PFSK-1 (cell line): ENCODE results near the gene RTN4RL2. TPM values are rescaled to one million over a fixed set of nuclear protein-coding genes. Genes with fewer than 3 reads are reported as not detected.

Experiments
- FOXP2 ChIP-seq: optimal IDR thresholded peaks from 2 replicates; pipeline ENCODE3; 2011; ENCODE audit warnings: borderline replicate concordance, control low read depth, inconsistent platforms; ENCODE audit not compliant: insufficient read depth; ENCODE audit errors: extremely low read length, extremely low read depth
- POLR2AphosphoS5 ChIP-seq: IDR thresholded peaks from 2 replicates; pipeline ENCODE4 v1.6.1; 2012; ENCODE audit warnings: low read depth, mild to moderate bottlenecking, control low read depth, low read length, moderate library complexity
- REST ChIP-seq, 2 experiments: IDR thresholded peaks; 2 replicates each; pipeline versions ENCODE4 v1.6.1 to v1.8.0; 2011 to 2012; ENCODE audit warnings: low read depth in 2 of 2, low read length in 2 of 2, control low read depth in 1 of 2, inconsistent platforms in 1 of 2, mild to moderate bottlenecking in 1 of 2, moderate library complexity in 1 of 2; ENCODE audit not compliant: insufficient read depth in 1 of 2
- SIN3A ChIP-seq: IDR thresholded peaks from 2 replicates; pipeline ENCODE4 v1.6.1; 2012; ENCODE audit warnings: mild to moderate bottlenecking, low read length, moderate library complexity, borderline replicate concordance; ENCODE audit not compliant: insufficient read depth
- TAF1 ChIP-seq: IDR thresholded peaks from 2 replicates; pipeline ENCODE4 v1.6.1; 2012; ENCODE audit warnings: low read length, control low read depth, borderline replicate concordance; ENCODE audit not compliant: insufficient read depth
- polyA plus RNA-seq: library from polyadenylated mRNA; unstranded; fragments of >200 nt; gene quantifications from one replicate; pipeline ENCODE4 v1.2.1, GENCODE V29; 2012; ENCODE audit warnings: low read depth, missing spikeins; ENCODE audit not compliant: insufficient read length

Gene RTN4RL2
- 44.2 TPM for polyA plus RNA-seq

GRCh38 chr11:57460022-57460757, at the start of gene RTN4RL2:
RTN4RL2 (plus strand) TSS chr11:57460528; CDS start chr11:57460866, 338 bp downstream.
- TF ChIP-seq REST (IDR thresholded peaks at IDR 0.05; ENCODE audit: insufficient read depth in 1 of 2, low read depth in 2 of 2, low read length in 2 of 2): no peak
- TF ChIP-seq FOXP2: peak; percentile 80

GRCh38 chr11:57413681-57414080, 46.6 kb upstream of the RTN4RL2 start:
- TF ChIP-seq REST (IDR thresholded peaks at IDR 0.05; ENCODE audit: insufficient read depth in 1 of 2, low read depth in 2 of 2, low read length in 2 of 2) (no peak), FOXP2 (no peak), SIN3A (no peak), TAF1 (no peak)

DNA sequence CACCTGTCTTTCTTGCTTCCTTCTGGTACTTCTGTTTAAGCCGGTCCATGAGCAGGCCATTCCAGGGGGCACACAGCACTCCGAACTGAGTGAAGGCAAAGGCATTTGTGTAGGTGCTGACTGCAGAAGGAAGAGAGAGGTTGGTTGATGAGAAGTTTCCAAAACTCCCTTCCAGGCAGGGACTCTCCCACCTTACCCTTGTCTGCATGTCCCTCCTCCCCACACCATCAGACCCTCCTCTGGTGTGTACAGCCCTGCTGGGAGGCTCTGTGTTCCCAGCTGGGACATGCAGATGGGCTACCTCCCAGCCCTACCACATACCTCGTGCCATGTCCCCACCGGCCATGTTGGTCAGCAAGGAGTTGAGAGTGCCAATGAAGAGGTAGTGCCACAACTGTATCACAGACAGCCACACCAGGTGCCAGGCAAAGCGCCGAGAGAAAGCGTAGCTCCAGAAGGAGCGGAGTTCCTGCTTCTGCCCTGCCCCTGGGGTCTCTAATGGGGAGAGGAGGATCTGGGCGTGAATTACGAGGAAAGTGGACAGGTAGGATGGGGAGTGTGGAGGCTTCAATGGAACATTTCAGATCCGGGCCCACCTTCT, 45.6 kb upstream of the RTN4RL2 start:
- TF ChIP-seq TAF1 (no peak), POLR2AphosphoS5 (no peak), SIN3A (no peak), FOXP2 (no peak), REST (IDR thresholded peaks at IDR 0.05; ENCODE audit: insufficient read depth in 1 of 2, low read depth in 2 of 2, low read length in 2 of 2) (no peak)

DNA sequence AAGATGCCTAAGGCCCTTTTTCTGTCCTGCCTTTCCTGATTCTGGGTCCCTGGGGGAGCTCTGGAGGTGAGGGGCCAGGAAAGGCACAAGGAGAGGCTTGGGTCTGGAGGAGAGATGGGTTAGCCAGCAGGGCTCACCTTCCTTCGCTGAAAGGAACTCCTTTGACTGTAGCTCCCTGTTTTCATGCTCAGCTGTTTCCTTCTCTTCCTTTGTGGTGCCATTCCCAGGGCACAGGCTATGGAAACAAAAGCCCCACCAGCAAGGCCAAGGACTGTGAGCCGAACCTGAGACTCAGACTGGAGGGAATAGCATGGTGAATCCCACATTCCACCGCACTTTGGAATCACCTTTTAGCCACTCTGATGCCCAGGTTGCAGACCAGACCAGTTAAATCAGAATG, 43.9 kb upstream of the RTN4RL2 start:
- TF ChIP-seq REST (IDR thresholded peaks at IDR 0.05; ENCODE audit: insufficient read depth in 1 of 2, low read depth in 2 of 2, low read length in 2 of 2) (no peak), FOXP2 (no peak), TAF1 (no peak), SIN3A (no peak), POLR2AphosphoS5 (no peak)
